Activated CD8-positive, alpha-beta memory T cell treated with anti-CD3 and anti-CD28 coated beads, Interleukin-2, amount 50 U/mL, for 24 hours (primary cell): ENCODE data around the gene EI24.

Source experiments
- DNase-seq: peaks from one replicate; pipeline ENCODE4 v3.0.0-alpha.2; 2020; ENCODE audit errors: extremely low read depth

EI24 gene

DNA sequence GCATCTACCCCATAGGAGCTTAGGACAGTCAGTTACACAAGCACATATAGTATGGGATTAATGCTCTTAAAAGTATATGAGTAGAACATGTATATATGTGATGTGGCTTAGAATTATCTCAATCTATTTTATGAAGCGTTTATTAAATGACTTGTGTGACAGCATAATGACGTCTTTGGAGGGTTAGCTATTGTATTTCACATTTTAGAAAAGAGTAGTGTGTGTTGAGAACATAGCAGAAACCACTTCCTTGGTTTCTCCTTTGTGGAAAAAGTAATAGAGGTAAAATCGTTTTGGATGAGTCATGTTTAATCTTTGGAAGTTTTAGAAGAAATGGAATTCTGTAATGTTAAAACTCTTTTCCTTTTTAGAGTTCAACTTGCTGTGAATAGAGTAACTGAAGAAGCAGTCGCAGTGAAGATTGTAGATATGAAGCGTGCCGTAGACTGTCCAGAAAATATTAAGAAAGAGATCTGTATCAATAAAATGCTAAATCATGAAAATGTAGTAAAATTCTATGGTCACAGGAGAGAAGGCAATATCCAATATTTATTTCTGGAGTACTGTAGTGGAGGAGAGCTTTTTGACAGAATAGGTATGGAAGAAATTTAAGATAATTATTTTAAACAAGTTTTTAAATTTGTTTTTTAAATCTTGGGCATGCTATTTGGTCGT, 58.1 kb downstream of the EI24 start:
- no peak for DNase-seq
